BLaER1 treated with 17β-estradiol and CSF1 and Interleukin-3, amounts not matched to agents 10 nM and 100 nM (cell line): ENCODE measurements around the gene SEPTIN5.
A peak's percentile ranks its signal among the peaks of the same experiment; 100 is the strongest.

Experiments
- H3K27ac ChIP-seq, 11 experiments: shearing (Covaris generic); formaldehyde crosslinking; 2 replicates each; pipeline ENCODE4 v1.8.1; 2022
- H3K27me3 ChIP-seq, 11 experiments: shearing (Covaris generic); formaldehyde crosslinking; 2 replicates each; pipeline ENCODE4 v1.8.1; 2022
- H3K36me3 ChIP-seq, 11 experiments: shearing (Covaris generic); formaldehyde crosslinking; 2 replicates each; pipeline ENCODE4 v1.8.1; 2022
- H3K4me1 ChIP-seq, 10 experiments: shearing (Covaris generic); formaldehyde crosslinking; 2 replicates each; pipeline ENCODE4 v1.8.1; 2022
- H3K4me2 ChIP-seq, 11 experiments: shearing (Covaris generic); formaldehyde crosslinking; 2 replicates each; pipeline ENCODE4 v1.8.1; 2022
- H3K4me3 ChIP-seq, 10 experiments: shearing (Covaris generic); formaldehyde crosslinking; 2 replicates each; pipeline ENCODE4 v1.8.1; 2022
- H3K9ac ChIP-seq, 11 experiments: shearing (Covaris generic); formaldehyde crosslinking; 2 replicates each; pipeline ENCODE4 v1.8.1; 2022
- H3K9me3 ChIP-seq, 11 experiments: shearing (Covaris generic); formaldehyde crosslinking; replicated peaks in 1 of 11; 2 replicates each; pipeline ENCODE4 v1.8.1; 2022
- H4K20me1 ChIP-seq, 11 experiments: shearing (Covaris generic); formaldehyde crosslinking; 2 replicates each; pipeline ENCODE4 v1.8.1; 2022
- Cebpa-rat ChIP-seq, 11 experiments: shearing (Covaris generic); IDR thresholded peaks; 2 replicates each; pipeline ENCODE4 v1.8.1; 2022

The SEPTIN5 gene

DNA sequence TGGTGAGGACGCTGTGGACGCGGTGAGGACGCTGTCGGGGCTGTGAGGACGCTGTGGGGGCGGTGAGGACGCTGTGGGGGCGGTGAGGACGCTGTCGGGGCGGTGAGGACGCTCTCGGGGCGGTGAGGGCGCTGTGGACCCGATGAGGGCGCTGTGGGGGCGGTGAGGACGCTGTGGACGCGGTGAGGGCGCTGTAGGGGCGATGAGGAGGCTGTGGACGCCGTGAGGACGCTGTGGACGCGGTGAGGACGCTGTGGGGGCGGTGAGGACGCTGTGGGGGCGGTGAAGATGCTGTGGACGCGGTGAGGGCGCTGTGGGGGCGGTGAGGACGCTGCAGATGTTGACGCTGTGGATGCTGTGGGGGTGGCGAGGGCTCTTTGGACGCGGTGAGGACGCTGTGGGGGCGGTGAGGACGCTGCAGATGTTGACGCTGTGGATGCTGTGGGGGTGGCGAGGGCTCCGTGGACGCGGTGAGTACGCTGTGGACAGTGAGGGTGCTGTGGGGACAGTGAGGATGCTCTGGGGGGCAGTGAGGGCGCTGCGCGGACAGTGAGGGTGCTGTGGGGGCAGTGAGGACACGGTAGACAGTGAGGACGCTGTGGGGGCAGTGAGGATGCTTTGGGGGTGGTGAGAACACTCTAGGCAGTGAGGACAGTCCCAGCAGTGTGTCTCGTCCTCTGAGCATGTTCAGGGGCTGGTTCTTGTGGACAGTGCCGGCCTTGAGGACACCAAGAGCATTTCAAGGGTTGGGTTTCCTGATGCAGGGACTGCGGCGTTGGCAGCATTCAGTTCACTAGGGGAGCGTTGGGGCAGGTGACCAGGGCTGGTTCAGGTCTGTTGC, 13.2 kb downstream of the SEPTIN5 start:
- no peak overlapping the region for H3K27ac ChIP-seq
- H4K20me1 ChIP-seq = peaks cover 0 to 56% (median 25%) of the 10 kb centered on the region in 11 experiments; a peak in 18 of 22 replicates
- H3K36me3 ChIP-seq = peaks cover 0 to 7% (median 1%) of the 10 kb centered on the region in 11 experiments; a peak in 5 of 22 replicates
- no peak overlapping the region for H3K9ac ChIP-seq
- no peak overlapping the region for H3K4me3 ChIP-seq
- no peak for TF ChIP-seq Cebpa-rat (IDR thresholded peaks at IDR 0.05)
- no peaks in the 10 kb centered on the region for H3K9me3 ChIP-seq
- no peak overlapping the region for H3K4me2 ChIP-seq
- peaks cover 36 to 59% (median 48%) of the 10 kb centered on the region in 11 experiments for H3K27me3 ChIP-seq
- peaks cover 15 to 33% (median 19%) of the 10 kb centered on the region in 10 experiments; a peak in 18 of 20 replicates for H3K4me1 ChIP-seq

DNA sequence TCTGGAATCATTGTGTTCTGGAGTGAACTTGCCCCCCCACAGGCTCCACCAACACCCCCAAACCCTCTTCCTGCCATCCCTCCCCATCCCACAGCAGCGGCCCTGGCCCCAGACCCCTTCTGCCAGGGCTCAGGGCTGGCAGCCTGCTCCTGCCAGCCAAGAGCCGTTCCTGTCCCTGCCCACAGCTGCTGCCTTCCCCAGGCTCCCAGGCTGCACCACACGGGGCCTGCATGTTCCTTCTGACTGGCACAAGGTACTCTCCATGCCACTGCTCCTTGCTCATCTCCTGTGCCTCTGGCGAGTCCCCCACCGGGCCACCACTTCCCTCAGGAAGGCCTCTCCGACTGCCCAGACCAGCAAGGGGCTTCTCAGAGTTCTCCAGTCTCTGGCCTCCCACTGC, 14.0 kb downstream of the SEPTIN5 start:
- Histone ChIP-seq H4K20me1 (peaks cover 0 to 51% (median 18%) of the 10 kb centered on the region in 11 experiments; a peak in 18 of 22 replicates), H3K27me3 (peaks cover 28 to 52% (median 41%) of the 10 kb centered on the region in 11 experiments), H3K27ac (no peak overlapping the region), H3K4me3 (no peak overlapping the region), H3K36me3 (no peaks in the 10 kb centered on the region; a peak in 1 of 22 replicates), H3K9me3 (no peaks in the 10 kb centered on the region), H3K4me1 (peaks cover 8 to 27% (median 13%) of the 10 kb centered on the region in 10 experiments; a peak in 17 of 20 replicates), H3K4me2 (peak overlapping the region in 1 of 11 experiments; percentile 15; a peak in 2 of 22 replicates), H3K9ac (peak overlapping the region in 1 of 11 experiments; percentile 41; a peak in 1 of 22 replicates)
- no peak for TF ChIP-seq Cebpa-rat (IDR thresholded peaks at IDR 0.05)

DNA sequence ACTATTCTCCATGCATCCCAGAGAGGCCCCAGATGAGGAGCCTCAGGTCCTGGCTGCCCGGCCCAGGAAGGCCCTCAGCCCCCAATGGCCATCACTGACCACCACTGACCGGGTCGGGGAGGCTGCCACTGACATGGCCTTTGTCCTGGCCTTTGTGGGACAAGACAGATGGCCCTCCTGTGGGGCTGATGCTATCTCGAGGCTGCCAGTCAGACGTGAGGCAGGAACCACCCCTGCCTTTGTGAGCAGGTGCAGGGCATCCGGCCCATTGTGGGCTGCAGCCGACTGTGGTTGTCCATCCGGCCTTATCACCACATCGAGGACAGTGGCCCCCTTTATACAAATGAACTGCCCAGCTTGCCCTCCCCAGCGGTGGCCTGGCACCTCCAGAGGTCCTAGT, 14.5 kb downstream of the SEPTIN5 start:
- H3K36me3 ChIP-seq = no peaks in the 10 kb centered on the region
- H3K4me2 ChIP-seq = peak overlapping the region in 1 of 11 experiments; percentile 15; a peak in 3 of 22 replicates
- no peaks in the 10 kb centered on the region for H3K9me3 ChIP-seq
- H3K4me3 ChIP-seq = no peak overlapping the region
- H3K27ac ChIP-seq = no peak overlapping the region
- TF ChIP-seq Cebpa-rat (IDR thresholded peaks at IDR 0.05) = no peak
- H3K27me3 ChIP-seq = peaks cover 23 to 46% (median 35%) of the 10 kb centered on the region in 11 experiments
- H4K20me1 ChIP-seq = peaks cover 0 to 48% (median 12%) of the 10 kb centered on the region in 11 experiments; a peak in 18 of 22 replicates
- H3K9ac ChIP-seq = peak overlapping the region in 1 of 11 experiments; percentile 41; a peak in 2 of 22 replicates
- peaks cover 3 to 21% (median 8%) of the 10 kb centered on the region in 10 experiments; a peak in 14 of 20 replicates for H3K4me1 ChIP-seq

DNA sequence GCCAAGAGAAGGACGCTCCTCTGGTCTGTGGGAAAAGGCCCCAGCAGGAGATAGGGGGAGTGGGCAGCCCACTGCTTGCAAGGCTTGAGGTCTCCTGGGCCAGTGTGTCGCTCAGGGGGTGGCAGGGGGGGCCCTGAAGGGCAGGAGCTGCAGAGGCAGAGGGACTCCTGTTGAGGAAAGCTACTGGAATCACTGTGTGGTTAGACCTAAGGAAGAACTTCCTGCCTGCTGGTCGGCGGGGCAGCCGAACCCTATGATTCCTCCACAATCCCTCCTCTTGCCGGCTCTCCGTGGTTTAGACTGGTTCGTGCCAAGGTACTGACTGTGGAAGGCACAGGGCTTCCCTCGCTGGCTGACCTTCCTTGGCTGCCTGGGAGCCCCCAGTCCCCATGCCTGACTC, 15.2 kb downstream of the SEPTIN5 start:
- H3K9ac ChIP-seq = peak overlapping the region in 2 of 11 experiments; percentile 15 to 68; a peak in 2 of 22 replicates

DNA sequence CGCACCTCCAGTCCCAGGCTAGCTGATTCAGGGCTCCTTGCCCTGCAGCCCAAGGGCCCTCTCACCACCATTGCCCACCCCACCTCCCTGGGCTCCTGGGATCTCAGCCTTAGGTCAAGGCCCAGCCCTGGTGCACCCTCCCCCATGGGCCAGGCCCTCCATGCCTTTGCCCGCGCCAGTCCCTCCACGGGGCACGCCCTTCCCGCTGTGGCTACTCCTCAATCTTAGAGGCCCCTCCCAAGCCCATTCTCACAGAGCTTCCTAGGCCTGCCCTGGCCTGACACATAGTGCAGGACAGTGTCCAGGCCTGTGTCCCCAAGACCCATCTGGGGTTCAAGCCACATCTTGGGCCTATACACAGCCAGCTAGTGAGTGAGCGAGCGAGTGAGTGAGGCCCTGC, 15.9 kb downstream of the SEPTIN5 start:
- Histone ChIP-seq H3K4me2 (peak overlapping the region; percentile 79 to 92 (median 84); a peak in 13 of 22 replicates), H3K4me3 (no peak overlapping the region), H4K20me1 (peaks cover 0 to 46% (median 0%) of the 10 kb centered on the region in 11 experiments; a peak in 7 of 22 replicates), H3K9ac (peak overlapping the region in 9 of 11 experiments; percentile 6 to 68 (median 53); a peak in 12 of 22 replicates), H3K27me3 (peaks cover 9 to 32% (median 21%) of the 10 kb centered on the region in 11 experiments), H3K4me1 (peaks cover 0 to 17% (median 2%) of the 10 kb centered on the region in 10 experiments; a peak in 6 of 20 replicates), H3K36me3 (no peaks in the 10 kb centered on the region), H3K9me3 (no peaks in the 10 kb centered on the region), H3K27ac (no peak overlapping the region; a peak in 1 of 22 replicates)
- no peak for TF ChIP-seq Cebpa-rat (IDR thresholded peaks at IDR 0.05)

More for the DNA sequence above, 15.2 kb downstream of the SEPTIN5 start:
- H3K9me3 ChIP-seq = no peaks in the 10 kb centered on the region
- H3K4me2 ChIP-seq = no peak overlapping the region
- peaks cover 16 to 39% (median 28%) of the 10 kb centered on the region in 11 experiments for H3K27me3 ChIP-seq
- peaks cover 0 to 46% (median 6%) of the 10 kb centered on the region in 11 experiments; a peak in 16 of 22 replicates for H4K20me1 ChIP-seq
- no peak for TF ChIP-seq Cebpa-rat (IDR thresholded peaks at IDR 0.05)
- H3K4me3 ChIP-seq = no peak overlapping the region
- peaks cover 0 to 17% (median 2%) of the 10 kb centered on the region in 10 experiments; a peak in 7 of 20 replicates for H3K4me1 ChIP-seq
- H3K27ac ChIP-seq = no peak overlapping the region
- no peaks in the 10 kb centered on the region for H3K36me3 ChIP-seq

DNA sequence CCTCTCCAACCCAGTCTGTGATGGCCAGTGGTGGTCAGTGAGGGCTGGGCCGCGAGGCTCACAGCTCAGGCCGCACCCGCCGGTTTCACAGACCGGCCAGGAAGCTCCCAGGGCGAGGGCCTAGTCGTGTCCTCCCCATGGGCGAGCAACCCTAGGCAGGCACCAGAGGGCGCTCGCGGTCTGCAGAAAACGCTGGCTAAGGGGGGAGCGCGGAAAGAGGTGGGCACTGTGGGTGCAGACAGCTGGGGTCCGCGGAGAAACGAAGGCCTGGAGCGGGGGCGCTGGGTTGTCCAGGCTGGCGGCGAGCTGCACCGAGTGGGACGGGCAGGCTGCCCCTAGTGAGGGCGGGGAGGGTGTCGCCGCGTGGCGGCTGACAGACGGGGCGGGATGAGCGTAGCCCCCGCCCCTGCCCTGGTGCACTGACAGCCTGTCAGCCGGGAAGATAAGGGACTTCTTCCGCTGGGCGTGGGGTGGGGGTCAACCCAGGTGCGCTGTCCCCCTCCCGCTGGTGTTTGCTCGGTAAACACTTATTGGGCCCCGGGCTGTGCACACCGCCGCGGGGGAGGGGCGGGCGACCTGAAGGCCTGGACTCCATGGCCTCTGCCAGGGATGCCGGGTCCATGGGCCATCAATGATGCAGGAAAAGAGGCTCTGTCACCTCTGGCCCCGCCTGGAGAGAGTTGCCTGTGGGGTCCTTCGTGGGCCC, 16.5 kb downstream of the SEPTIN5 start:
- peaks cover 0 to 45% (median 0%) of the 10 kb centered on the region in 11 experiments; a peak in 5 of 22 replicates for H4K20me1 ChIP-seq
- H3K9ac ChIP-seq = peak overlapping the region in 10 of 11 experiments; percentile 6 to 68 (median 52); a peak in 16 of 22 replicates
- H3K4me3 ChIP-seq = peak overlapping the region; percentile 38 to 70 (median 52)
- H3K36me3 ChIP-seq = no peaks in the 10 kb centered on the region
- peak overlapping the region; percentile 79 to 92 (median 84) for H3K4me2 ChIP-seq
- peaks cover 0 to 17% (median 2%) of the 10 kb centered on the region in 10 experiments; a peak in 6 of 20 replicates for H3K4me1 ChIP-seq
- H3K9me3 ChIP-seq = no peaks in the 10 kb centered on the region
- TF ChIP-seq Cebpa-rat (IDR thresholded peaks at IDR 0.05) = no peak
- H3K27ac ChIP-seq = no peak overlapping the region
- peaks cover 5 to 26% (median 15%) of the 10 kb centered on the region in 11 experiments; a peak in 18 of 22 replicates for H3K27me3 ChIP-seq

DNA sequence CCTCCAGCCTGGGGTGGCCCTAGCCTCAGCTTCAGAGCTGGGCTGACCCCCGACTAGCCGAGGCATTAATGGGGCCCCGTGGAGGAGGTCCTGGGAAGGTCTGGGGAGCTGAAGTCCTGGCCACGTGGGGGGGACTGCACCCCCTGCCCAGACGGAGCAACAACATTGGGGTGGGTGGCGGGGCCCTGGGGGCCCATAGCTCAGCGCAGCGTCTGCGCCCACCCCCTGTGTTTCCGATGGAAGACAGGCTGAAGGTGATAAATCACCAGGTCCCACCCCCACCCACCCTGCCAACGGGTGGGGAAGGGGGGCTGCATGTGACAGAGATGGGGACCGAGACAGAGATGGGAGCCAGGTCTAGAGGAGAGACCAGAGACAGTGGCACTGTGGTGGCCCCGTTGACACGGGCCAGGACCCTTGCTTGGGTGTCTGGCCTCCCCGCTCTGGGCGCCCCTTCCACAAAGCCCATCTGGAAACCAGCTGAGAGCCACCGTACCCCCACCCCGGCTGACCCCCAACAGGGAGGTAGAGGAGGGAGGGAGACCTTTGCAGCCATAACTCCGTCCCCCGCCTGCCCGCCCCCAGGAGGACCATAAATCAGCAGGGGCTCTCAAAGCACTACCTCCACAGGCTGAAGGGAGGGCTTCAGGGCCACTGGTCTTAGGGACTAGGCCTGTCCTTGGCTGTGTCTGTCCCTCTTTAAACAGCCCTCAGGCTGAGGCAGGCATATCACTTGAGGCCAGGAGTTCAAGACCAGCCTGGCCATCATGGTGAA, 17.2 kb downstream of the SEPTIN5 start:
- peaks cover 0 to 17% (median 2%) of the 10 kb centered on the region in 10 experiments; a peak in 6 of 20 replicates for H3K4me1 ChIP-seq
- H3K4me2 ChIP-seq = peak overlapping the region; percentile 79 to 92 (median 84)
- H3K27ac ChIP-seq = no peak overlapping the region
- no peaks in the 10 kb centered on the region for H3K9me3 ChIP-seq
- no peaks in the 10 kb centered on the region for H3K36me3 ChIP-seq
- no peak for TF ChIP-seq Cebpa-rat (IDR thresholded peaks at IDR 0.05)
- peak overlapping the region in 3 of 11 experiments; percentile 53 to 68 (median 58); a peak in 4 of 22 replicates for H3K9ac ChIP-seq
- H3K4me3 ChIP-seq = peak overlapping the region in 1 of 10 experiments; percentile 58; a peak in 1 of 20 replicates
- peaks cover 0 to 45% (median 0%) of the 10 kb centered on the region in 11 experiments; a peak in 5 of 22 replicates for H4K20me1 ChIP-seq
- peaks cover 0 to 19% (median 8%) of the 10 kb centered on the region in 11 experiments; a peak in 12 of 22 replicates for H3K27me3 ChIP-seq
